HG02678 (cell line): ENCODE data around the gene SPSB4.
A peak's percentile ranks its signal among the peaks of the same experiment; 100 is the strongest.
"Not testable (repeated sequence)": the region's sequence is repeated elsewhere in the genome, so short reads cannot be mapped to it uniquely, and the experiment has no call there.

Experiments
- ATAC-seq: cut with Tn5 transposase; IDR thresholded peaks from one replicate; pipeline ENCODE4 v1.9.1; 2021; ENCODE audit warnings: mild to moderate bottlenecking, moderate library complexity; ENCODE audit not compliant: unreplicated experiment

SPSB4 gene

GRCh38 chr3:141050576-141051442 lies at the start of gene SPSB4:
Gene SPSB4, plus strand, starts transcription at chr3:141051347. Its CDS starts 14,758 bp downstream, at chr3:141066105.
- ATAC-seq = no peak

- no peak for ATAC-seq
Observed at GRCh38 chr3:141006344-141006743, 44.8 kb upstream of the SPSB4 start.

- no peak for ATAC-seq
Observed at GRCh38 chr3:141009496-141009895, 41.7 kb upstream of the SPSB4 start.

- peak; percentile 92 for ATAC-seq
Observed at GRCh38 chr3:141011232-141011996, 39.7 kb upstream of the SPSB4 start.

GRCh38 chr3:141011997-141012262 lies 39.2 kb upstream of the SPSB4 start:
- peak; percentile 28 for ATAC-seq

- ATAC-seq = no peak
Observed at GRCh38 chr3:141012571-141012970, 38.6 kb upstream of the SPSB4 start.

GRCh38 chr3:141015481-141015880 lies 35.7 kb upstream of the SPSB4 start:
- ATAC-seq = no peak

GRCh38 chr3:141017366-141018322 lies 33.5 kb upstream of the SPSB4 start:
- ATAC-seq = not testable (repeated sequence)

- ATAC-seq = no peak
Observed at GRCh38 chr3:141019244-141019643, 31.9 kb upstream of the SPSB4 start.

GRCh38 chr3:141020143-141020830 lies 30.9 kb upstream of the SPSB4 start:
- ATAC-seq = no peak

GRCh38 chr3:141021261-141021660 lies 29.9 kb upstream of the SPSB4 start:
- ATAC-seq = no peak

- no peak for ATAC-seq
Observed at GRCh38 chr3:141030296-141030695, 20.9 kb upstream of the SPSB4 start.

GRCh38 chr3:141039589-141039988 lies 11.6 kb upstream of the SPSB4 start:
- ATAC-seq = no peak

- ATAC-seq = no peak
Observed at GRCh38 chr3:141044695-141045641, 6.2 kb upstream of the SPSB4 start.

GRCh38 chr3:141045849-141046248 lies 5.3 kb upstream of the SPSB4 start:
- no peak for ATAC-seq

GRCh38 chr3:141047168-141047567 lies 4.0 kb upstream of the SPSB4 start:
- ATAC-seq = no peak

GRCh38 chr3:141049681-141050080 lies 1.5 kb upstream of the SPSB4 start:
- no peak for ATAC-seq

- no peak for ATAC-seq
Observed at GRCh38 chr3:141051443-141052200, 475 bp downstream of the SPSB4 start.
